Adrenal gland (tissue), 12 donors: ENCODE data around the gene FES. TPM values are rescaled to one million over a fixed set of nuclear protein-coding genes. Genes with fewer than 3 reads are reported as not detected.

Source experiments
- DNase-seq, 7 donors: peaks; one replicate each; pipeline ENCODE4 v3.0.0-alpha.2; 2019 to 2020
- H3K27ac ChIP-seq, 5 donors: fragments of 200-600 bp; sonication (generic) in 4 of 5; 1 replicate in 3 of 5; 2 replicates in 2 of 5; pipeline versions ENCODE4 v1.5.1 to v1.8.0; 2016 to 2020; ENCODE audit warnings: mild to moderate bottlenecking in 1 of 5
- H3K27me3 ChIP-seq: fragments of 200-600 bp; 2 replicates; pipeline ENCODE4 v1.8.0; 2021
- H3K36me3 ChIP-seq, 2 donors: fragments of 200-600 bp; replicated peaks in 1 of 2; 1 replicate in 1 of 2; 2 replicates in 1 of 2; pipeline versions ENCODE4 v1.5.1 to v1.8.0; 2018 to 2022
- H3K4me1 ChIP-seq, 2 donors: fragments of 200-600 bp; replicated peaks in 1 of 2; 1 replicate in 1 of 2; 2 replicates in 1 of 2; pipeline versions ENCODE4 v1.5.1 to v1.8.0; 2018 to 2021
- H3K4me3 ChIP-seq, 4 donors: fragments of 200-600 bp; sonication (generic) in 3 of 4; one replicate each; pipeline ENCODE4 v1.5.1; 2016 to 2018
- H3K9me3 ChIP-seq, 3 donors: fragments of 200-600 bp; sonication (generic) in 1 of 3; replicated peaks in 1 of 3; 1 replicate in 2 of 3; 2 replicates in 1 of 3; pipeline versions ENCODE4 v1.5.1 to v1.8.0; 2016 to 2021
- POLR2A ChIP-seq, 2 donors: fragments of 450-650 bp; IDR thresholded peaks; one replicate each; pipeline ENCODE4 v1.6.1; 2017; ENCODE audit warnings: antibody characterized with exemption in 2 of 2, mild to moderate bottlenecking in 2 of 2, moderate library complexity in 1 of 2
- WGBS, 4 donors: extraction: QIAGEN DNeasy Blood & Tissue Kit in 2 of 4; methylation state at CpG; one replicate each; pipeline versions ENCODE4 v1.1.5 to v1.1.7; 2013 to 2017; 5-methylcytosine and 5-hydroxymethylcytosine counted together
- intact Hi-C, 2 donors: fragments of 100-400 bp; cut with DNase I; formaldehyde crosslinking; loops; one replicate each; pipeline versions ENCODE4 v1.14.1 to v1.15.0; 2022 to 2023
- polyA plus RNA-seq, 3 donors: library from polyadenylated mRNA; stranded (reverse); fragments of 200-250 nt in 2 of 3; fragments of 350-450 nt in 1 of 3; fragmentation: Illumina TruSeq in 1 of 3; extraction: RNeasy Lipid Tissue Mini Kit (QIAGEN cat#74804) in 1 of 3; gene quantifications; one replicate each; pipeline ENCODE4 v1.2.3, GENCODE V29; 2013 to 2014
- total RNA-seq, 9 donors: library from RNA; depleted of rRNA in 4 of 9; stranded (reverse); fragments of >200 nt in 4 of 9; fragments of 120-200 nt in 1 of 9; fragmentation: NEBNext Ultra II Directional in 1 of 9; extraction: Animal tissue kit (Norgen Biotek cat#: 25700) in 1 of 9; gene quantifications; one replicate each; pipeline versions ENCODE4 v1.1.0 to v1.2.4, GENCODE V29; 2013 to 2023
- TF ChIP-seq, protein P1 (sequence below), 6 experiments: fragments of 450-650 bp in 4 of 6; fragments of 200-600 bp in 2 of 6; sonication (generic) in 1 of 6; IDR thresholded peaks; 1 replicate in 5 of 6; 2 replicates in 1 of 6; pipeline versions ENCODE4 v1.5.1 to v1.8.0; 2016 to 2021; ENCODE audit warnings: antibody characterized with exemption in 6 of 6, mild to moderate bottlenecking in 2 of 6, moderate library complexity in 1 of 6
- donor health status: healthy with polysubstance abuse.
- donor health status: Bipolar disorder and iron deficiency.
- donor health status: DM: yes; HTN: yes; CAD: no.
- donor health status: DM: no; HTN: no; CAD: no.
- donor health status: DM: no; HTN: no; CAD: no.
- donor health status: DM: yes; HTN: yes; CAD: no.

FES gene
- total and polyA plus RNA-seq, 12 donors = 2.3 to 82.3 (median 24.9) TPM

DNA sequence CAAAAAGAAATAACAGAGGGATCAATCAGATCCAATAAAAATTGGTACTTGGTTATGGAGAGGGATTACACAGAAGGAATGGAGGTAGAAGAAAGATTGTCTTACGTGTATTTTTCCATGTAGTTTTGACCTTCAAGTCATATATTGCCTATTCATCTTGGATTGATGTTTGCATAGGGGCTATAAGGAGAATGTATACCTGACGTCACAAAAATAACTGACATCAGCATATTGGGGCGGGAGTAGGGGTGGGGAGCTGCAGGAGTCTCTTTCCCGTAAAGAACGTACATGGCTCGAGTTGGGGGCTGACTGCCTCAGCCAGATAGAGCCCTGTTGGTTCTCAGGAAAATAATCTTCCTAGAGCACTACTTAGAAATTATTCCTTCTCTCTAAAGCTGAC is 21.8 kb upstream of the FES start:
- WGBS, 4 donors = 90 to 95% (median 93%) methylated on average over 6 of the region's 6 CpGs

DNA sequence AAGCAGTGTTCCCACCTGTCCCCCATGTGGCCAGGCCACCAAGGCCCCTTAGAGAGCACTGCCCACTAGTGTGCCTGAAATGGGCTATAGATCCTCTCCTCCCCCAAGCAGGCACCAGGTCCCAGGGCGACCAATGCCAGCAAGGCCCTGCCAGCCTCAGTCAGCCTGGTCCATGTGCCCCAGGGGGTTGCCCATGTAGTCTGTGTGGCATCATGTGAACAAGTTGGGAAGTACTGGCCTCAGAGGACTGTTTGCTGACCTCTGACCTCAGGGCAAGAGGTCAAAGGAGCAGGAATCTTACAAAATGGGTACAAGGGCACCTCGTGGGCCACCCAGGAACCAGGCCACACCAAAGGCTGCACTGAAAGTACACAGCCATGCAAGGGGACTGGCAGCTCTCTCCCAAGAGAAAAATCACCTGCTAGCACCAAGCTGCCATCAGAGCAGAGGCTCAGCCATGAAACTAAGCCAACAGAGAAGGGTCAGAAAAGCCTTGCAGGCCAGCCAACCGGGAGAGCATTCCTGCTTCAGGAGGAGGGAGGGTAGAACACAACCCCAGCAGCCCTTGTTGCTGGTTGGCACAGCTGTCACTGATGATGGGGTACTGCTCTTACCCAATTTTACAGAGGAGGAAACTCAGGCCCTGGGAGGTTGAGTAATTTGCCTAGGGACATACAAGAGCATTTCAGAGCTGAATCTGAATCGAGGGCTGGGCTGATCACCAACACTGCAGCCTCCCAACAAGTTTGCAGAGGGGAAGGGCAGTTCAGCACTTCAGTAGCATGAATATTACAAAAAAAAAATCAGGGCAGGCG is 21.1 kb upstream of the FES start:
- no peaks in the 10 kb centered on the region for H3K4me1 ChIP-seq
- H3K4me3 ChIP-seq = no peak overlapping the region
- no peak for TF ChIP-seq POLR2A (IDR thresholded peaks at IDR 0.05)
- TF ChIP-seq, protein P1, sequence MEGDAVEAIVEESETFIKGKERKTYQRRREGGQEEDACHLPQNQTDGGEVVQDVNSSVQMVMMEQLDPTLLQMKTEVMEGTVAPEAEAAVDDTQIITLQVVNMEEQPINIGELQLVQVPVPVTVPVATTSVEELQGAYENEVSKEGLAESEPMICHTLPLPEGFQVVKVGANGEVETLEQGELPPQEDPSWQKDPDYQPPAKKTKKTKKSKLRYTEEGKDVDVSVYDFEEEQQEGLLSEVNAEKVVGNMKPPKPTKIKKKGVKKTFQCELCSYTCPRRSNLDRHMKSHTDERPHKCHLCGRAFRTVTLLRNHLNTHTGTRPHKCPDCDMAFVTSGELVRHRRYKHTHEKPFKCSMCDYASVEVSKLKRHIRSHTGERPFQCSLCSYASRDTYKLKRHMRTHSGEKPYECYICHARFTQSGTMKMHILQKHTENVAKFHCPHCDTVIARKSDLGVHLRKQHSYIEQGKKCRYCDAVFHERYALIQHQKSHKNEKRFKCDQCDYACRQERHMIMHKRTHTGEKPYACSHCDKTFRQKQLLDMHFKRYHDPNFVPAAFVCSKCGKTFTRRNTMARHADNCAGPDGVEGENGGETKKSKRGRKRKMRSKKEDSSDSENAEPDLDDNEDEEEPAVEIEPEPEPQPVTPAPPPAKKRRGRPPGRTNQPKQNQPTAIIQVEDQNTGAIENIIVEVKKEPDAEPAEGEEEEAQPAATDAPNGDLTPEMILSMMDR (IDR thresholded peaks at IDR 0.05) = no peak
- no peaks in the 10 kb centered on the region for H3K36me3 ChIP-seq
- DNase-seq = peak in 3 of 7 donors; percentile 53 to 70 (median 66)
- no peaks in the 10 kb centered on the region for H3K9me3 ChIP-seq
- H3K27me3 ChIP-seq = no peaks in the 10 kb centered on the region
- peak overlapping the region in 1 of 5 donors; percentile 22 for H3K27ac ChIP-seq
- intact Hi-C loops = no loop called here
- 52 to 74% (median 71%) methylated on average over 3 to 5 of the region's 5 CpGs for WGBS, 4 donors

More for the DNA sequence above, 21.8 kb upstream of the FES start:
- no peak overlapping the region for H3K4me3 ChIP-seq
- H3K27ac ChIP-seq = no peak overlapping the region
- DNase-seq = no peak
- no peak for TF ChIP-seq POLR2A (IDR thresholded peaks at IDR 0.05)
- TF ChIP-seq, protein P1 (IDR thresholded peaks at IDR 0.05) = no peak
- H3K27me3 ChIP-seq = no peaks in the 10 kb centered on the region
- H3K4me1 ChIP-seq = no peaks in the 10 kb centered on the region
- intact Hi-C loops = no loop called here
- H3K9me3 ChIP-seq = no peaks in the 10 kb centered on the region
- H3K36me3 ChIP-seq = no peaks in the 10 kb centered on the region

DNA sequence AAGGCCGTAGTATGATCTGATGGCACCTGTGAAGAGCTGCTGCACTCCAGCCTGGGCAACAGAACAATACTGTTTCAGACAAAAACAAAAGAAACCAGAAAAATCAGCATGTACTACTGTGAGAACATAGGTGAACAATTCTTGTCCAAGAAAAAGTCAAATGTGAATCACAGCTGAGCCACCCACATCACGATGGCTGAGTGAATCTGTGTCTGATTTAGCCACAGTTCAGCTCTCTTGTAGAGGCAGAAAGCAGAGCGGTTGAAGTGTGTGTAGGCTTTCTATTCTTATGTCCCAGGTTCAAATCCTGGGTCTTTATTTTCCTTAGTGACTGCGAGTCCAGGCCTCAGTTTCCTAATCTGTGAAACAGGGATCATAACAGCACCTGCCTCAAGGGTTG is 20.3 kb upstream of the FES start:
- intact Hi-C loops = no loop called here
- Histone ChIP-seq H3K36me3 (no peaks in the 10 kb centered on the region), H3K27me3 (no peaks in the 10 kb centered on the region), H3K4me1 (peaks cover 0 to under 1% of the 10 kb centered on the region in 2 donors), H3K9me3 (no peaks in the 10 kb centered on the region), H3K4me3 (no peak overlapping the region), H3K27ac (no peak overlapping the region)
- 76 to 87% (median 82%) methylated on average over 4 of the region's 4 CpGs for WGBS, 4 donors
- TF ChIP-seq, protein P1 (IDR thresholded peaks at IDR 0.05) = no peak
- TF ChIP-seq POLR2A (IDR thresholded peaks at IDR 0.05) = no peak
- no peak for DNase-seq

DNA sequence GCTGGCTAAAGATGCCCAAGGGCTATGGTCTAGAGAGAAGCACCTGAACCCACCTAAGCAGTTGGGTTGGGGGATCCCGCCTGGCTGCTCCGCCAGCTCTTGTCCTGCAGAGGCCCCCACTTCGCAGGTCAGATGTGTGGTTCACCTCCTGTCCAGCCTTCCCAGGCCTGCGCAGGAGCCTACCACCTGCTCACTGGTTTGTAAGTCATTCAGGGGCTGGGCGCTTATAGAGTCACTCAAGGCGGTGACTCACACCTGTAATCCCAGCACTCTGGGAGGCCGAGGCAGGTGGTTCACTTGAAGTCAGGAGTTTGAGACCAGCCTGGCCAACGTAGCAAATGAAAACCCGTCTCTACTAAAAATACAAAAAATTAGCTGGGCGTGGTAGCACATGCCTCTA is 19.8 kb upstream of the FES start:
- TF ChIP-seq POLR2A (IDR thresholded peaks at IDR 0.05) = no peak
- TF ChIP-seq, protein P1 (IDR thresholded peaks at IDR 0.05) = no peak
- 83 to 92% (median 90%) methylated on average over 6 to 10 of the region's 10 CpGs for WGBS, 4 donors
- intact Hi-C loops = no loop called here

More for the DNA sequence above, 19.8 kb upstream of the FES start:
- peaks cover 0 to 5% of the 10 kb centered on the region in 2 donors for H3K4me1 ChIP-seq
- no peak overlapping the region for H3K27ac ChIP-seq
- H3K4me3 ChIP-seq = no peak overlapping the region
- no peaks in the 10 kb centered on the region for H3K27me3 ChIP-seq
- DNase-seq = no peak
- H3K36me3 ChIP-seq = no peaks in the 10 kb centered on the region
- no peaks in the 10 kb centered on the region for H3K9me3 ChIP-seq
